ENCODE results near the gene KBTBD13.
A peak's percentile ranks its signal among the peaks of the same experiment; 100 is the strongest.
"Not testable (repeated sequence)": the region's sequence is repeated elsewhere in the genome, so short reads cannot be mapped to it uniquely, and the experiment has no call there.

KBTBD13 gene

DNA sequence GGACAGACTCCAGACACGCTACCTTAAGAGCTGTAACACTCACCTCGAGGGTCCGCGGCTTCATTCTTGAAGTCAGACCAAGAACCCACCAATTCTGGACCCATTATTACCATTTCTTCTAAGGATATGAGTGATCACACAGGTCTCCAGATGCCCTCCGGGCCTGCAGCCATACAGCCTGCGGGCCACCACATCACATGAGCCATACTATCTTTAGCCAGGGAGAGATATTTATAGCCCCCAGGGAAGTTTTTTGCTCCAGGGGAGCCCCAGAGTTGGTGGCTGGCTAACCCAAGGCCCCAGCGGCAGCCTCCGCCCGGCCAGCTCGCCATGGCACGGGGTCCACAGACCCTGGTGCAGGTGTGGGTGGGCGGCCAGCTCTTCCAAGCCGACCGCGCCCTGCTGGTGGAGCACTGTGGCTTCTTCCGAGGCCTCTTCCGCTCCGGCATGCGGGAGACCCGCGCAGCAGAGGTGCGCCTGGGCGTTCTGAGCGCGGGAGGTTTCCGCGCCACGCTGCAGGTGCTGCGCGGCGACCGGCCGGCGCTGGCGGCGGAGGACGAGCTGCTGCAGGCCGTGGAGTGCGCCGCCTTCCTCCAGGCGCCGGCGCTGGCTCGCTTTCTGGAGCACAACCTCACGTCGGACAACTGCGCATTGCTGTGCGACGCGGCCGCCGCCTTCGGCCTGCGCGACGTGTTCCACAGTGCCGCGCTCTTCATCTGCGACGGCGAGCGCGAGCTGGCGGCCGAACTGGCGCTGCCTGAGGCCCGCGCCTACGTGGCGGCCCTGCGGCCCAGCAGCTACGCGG lies at the start of gene KBTBD13:
TSS of gene KBTBD13 (plus strand) at position 261 of the 805 bp plus-strand sequence. CDS start at position 331, 70 bp downstream.
- no peak for DNase-seq (ENCODE audit: low spot score)

DNA sequence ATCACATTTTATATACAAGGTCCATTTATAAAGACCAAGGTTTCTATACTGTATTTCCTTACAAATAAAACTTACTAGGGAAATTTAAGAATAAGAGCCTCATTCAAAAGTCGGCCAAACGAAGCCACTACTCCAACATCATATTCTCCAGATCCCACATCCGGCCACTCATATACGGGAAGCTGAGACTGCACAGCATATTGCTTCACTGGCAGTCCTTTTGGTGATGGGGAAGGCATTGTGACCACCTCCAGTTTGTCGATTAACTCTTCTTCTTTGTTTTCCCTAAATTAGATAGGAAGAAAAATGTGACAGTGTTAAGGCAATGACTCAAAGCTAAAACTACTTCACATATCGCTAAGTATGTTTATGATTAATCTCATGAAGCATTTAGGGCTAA lies 49.8 kb upstream of the KBTBD13 start:
- no peak for DNase-seq (ENCODE audit: low spot score)

DNA sequence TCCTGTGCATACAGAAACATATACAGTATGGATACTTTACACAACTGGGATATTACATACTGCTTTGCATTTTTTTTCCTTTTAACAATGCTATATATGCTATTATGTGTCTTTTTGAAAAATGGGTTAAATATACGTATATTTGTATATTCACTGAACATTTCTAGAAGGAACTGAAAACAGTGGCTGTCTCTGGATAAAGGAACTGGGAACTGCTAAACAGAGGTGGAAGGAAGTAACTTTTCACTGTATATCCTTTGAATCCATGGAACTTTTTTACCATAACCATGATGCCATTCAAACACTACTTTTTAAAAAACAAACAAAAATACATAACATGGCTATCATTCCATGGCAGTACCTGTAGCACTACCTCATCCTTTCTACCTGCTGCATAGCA lies 49.0 kb upstream of the KBTBD13 start:
- DNase-seq (ENCODE audit: low spot score), result no peak

DNA sequence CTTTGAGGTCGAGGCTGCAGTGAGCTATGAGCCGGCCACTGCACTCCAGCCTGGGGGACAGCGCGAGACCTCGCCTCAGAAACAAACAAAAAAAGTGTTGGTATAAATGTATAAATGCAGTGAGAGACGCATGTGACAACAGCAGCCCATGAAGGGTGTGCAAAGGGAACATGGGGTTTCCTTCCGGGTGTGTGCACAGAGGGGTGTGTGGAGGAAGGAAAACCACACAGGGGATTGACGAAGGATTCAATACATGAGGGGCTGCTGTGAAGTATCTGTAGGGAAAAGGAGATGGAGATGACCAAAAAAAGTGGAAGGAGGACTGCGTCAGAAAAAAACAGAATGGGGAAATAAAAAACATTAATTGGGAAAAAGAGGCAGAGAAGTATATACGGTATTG lies 48.2 kb upstream of the KBTBD13 start:
- no peak for DNase-seq (ENCODE audit: low spot score)

DNA sequence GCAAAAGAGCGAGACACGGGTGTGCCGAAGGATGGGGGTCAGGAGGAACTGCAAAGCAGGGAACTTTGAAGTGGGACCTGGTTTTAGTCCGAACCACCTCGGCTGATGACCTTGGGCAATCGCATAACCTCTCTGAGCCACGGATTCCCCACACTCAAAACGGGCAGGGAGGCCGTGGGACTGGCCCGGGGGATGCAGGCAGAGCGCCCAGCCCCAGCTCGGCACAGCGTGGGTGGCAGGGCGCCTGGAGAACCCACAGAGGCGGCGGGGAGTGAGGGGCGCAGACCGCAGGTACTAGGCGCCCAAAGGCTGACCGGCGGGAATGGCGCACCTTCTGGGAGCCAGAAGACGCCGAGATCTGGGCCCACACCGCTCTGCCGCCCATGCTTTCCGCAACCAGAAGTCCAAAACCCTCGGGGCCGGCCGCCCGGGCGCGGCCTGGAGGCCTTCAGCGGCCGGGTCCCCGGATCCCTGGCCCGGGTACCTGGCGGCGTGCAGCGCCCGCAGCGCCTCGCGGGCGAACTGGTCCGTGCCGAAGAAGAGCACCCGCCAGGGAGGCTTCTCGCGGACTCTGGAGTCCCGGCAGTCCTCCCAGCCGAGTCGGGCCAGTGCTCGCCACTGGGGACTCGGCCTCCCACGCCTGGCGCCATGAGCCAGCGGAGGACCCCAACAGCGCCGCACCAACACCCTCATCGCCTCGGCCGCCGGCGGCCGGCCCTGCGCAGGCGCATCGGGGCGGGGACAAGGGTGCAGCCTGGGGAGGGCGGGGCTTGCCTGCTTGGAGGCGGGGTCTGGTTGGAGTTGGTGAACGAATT lies 47.4 kb upstream of the KBTBD13 start, which contains the start of gene MTFMT:
TSS of gene MTFMT (minus strand) at position 719 of the 815 bp plus-strand sequence. CDS start at position 693, 26 bp downstream.
- peak; percentile 98 for DNase-seq (ENCODE audit: low spot score)

DNA sequence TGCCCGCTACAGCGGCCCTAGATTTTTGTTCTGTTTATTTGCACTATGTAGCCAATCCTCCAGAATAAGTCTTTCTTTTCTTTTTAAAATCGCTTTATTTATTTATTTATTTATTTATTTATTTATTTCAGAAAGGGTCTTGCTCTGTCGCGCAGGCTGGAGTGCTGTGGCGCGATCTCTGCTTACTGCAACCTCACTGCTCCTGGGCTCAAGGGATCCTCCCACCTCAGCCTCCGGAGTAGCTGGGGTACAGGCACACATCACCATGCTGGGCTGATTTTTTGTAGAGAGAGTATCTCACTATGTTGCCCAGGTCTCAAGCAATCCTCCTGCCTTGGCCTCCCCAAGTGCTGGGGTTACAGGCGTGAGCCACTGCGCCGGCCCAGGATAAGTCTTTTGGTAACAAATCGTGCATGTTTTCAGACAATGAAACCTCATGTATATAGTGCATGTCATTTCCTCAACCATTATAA lies 46.8 kb upstream of the KBTBD13 start:
- DNase-seq (ENCODE audit: low spot score), result no peak

DNA sequence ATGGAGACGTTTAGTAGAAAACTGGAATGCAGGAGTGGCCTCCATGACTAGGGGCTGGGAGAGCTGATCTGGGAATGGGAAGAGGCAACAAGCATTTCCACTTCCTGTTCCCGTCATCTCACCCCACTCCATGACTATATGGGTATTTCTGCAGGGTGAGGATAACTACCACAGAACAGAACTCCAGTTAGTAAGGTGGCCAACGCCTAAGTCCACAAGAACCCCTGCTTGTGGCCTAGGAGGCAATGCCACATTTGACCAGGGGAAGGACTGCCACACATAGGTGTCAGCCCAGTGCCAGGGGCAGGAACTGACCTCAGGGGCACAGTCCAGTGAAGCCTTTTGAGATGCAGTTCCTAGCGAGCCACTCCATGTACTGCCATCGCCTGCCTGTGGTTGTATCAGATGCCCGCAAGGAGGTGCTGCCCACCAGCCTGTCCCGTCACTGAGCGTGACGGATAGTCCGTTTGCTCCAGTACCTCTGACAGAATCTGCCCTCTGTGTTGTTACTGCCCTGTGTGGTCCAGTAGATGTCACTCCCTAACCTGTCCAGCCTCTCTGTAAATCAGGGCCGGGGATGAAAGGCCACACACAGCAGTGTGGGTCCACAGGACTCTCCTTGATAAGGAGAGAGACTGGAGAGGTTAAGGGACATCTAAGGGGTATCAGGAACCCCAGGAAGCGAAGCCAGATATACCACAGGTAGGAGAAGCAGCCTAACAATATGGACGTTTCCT lies 43.6 kb upstream of the KBTBD13 start:
- DNase-seq (ENCODE audit: low spot score), result peak; percentile 89

DNA sequence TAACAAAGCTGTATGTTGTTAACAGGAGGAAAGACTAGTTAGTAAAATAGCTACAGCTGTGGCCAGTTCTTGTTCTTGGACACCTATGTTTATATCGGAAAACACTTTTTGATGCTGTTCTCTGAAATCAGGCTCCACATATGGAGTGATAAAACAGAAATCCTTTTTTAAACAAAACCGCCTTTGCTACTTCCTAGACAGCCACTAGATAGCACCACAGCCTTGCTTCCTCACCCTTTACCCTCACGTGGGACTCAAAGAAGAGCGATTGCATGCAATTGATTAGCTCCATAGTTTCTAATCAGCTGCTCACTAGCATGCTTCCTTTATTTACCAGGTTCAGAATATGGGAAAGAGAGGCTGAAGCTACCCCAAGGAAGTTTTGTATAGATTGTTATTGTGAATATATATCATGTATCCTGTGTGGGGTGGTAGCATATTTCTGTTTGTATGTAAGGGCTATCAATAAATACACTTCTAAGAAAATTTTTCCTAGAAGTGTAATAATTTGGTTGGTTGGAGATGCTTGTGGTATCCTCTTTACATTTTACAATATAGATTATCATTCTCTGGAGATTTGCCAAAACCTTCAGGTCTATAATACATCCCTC lies 42.8 kb upstream of the KBTBD13 start:
- DNase-seq (ENCODE audit: low spot score), result peak; percentile 58

DNA sequence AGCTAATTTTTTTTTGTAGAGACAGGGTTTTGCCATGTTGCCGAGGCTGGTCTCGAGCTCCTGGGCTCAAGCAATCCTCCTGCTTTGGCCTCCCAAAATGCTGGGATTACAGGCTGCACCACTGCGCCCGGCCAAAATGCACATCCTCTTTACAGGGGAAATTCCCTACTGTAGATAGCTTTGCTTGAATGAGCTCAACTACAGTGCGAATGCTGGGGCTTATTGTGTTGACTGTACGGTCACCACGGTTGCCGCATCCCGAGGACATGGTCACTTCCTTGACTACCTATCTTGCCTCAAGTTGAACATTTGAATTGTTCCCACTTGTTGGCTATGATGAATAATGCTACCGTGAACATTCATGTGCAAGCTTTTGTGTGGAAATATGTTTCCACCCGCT lies 41.8 kb upstream of the KBTBD13 start:
- no peak for DNase-seq (ENCODE audit: low spot score)

DNA sequence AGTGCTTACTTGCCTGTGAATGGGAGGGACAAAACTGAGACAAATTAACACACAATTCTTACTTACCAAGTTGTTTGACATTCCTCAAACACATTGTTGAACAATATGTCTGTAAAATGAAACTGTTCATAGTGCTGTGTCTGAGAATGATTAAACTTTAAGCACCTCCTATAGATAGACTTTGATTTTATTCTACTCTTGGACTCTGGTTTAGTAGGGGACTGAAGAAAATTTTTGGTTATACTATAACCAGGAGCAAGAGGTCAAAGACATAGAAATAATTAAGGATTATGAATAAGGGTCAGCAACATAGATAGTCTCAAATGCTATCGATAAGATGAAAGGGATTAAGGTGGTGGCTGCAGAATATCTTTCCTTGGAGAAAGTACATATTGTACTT lies 39.2 kb upstream of the KBTBD13 start:
- no peak for DNase-seq (ENCODE audit: low spot score)

DNA sequence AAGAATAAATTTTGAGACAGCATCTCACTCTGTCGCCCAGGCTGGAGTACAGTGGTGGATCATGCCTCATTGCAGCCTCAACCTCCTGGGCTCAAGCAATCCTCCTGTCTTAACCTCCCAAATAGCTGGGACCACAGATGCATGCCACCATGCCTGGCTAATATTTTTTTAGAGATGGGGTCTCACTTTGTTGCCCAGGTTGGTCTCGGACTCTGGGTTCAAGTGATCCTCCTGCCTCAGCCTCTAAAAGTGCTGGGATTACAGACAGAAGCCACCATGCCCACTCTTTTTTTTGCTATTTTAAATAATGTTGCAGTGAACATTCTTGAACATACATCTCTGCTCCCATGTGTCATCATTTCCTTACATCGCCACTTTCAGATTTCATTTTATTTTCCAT lies 38.1 kb upstream of the KBTBD13 start:
- no peak for DNase-seq (ENCODE audit: low spot score)

DNA sequence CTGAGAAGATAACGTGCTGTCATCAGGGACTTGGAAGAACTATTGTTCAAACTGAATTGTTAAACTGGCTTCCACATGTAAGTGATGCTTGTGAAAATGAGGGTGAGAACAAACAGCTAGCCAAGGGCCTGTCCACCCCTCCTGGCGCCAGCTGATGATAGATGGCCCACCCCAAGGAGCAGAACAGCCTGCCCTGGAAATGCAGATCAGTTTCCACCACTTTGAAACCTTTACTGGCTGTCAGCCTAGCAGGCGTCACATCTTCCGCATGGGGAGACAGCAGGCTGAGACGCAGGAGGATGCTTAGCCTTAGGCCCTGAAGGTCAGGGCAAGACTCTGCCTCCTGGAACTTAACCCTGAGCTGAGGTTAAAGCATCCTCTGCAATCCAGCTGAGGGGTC lies 37.7 kb upstream of the KBTBD13 start:
- no peak for DNase-seq (ENCODE audit: low spot score)

DNA sequence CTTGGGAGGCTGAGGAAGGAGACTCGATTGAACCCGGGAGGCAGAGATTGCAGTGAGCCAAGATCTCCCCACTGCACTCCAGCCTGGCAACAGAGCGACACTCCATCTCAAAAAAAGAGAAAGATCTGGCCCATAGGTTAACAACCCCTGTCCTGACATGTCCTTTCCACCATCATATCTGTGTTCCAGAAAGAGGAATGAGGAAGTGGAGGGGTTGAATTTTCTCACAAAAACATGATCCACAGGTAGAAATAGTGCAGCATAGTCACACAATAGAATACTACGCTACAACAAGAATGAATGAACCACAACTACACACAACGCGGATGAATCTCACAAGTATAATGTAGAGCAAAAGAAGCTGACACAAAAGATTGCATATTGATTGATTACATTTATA lies 36.1 kb upstream of the KBTBD13 start:
- no peak for DNase-seq (ENCODE audit: low spot score)

DNA sequence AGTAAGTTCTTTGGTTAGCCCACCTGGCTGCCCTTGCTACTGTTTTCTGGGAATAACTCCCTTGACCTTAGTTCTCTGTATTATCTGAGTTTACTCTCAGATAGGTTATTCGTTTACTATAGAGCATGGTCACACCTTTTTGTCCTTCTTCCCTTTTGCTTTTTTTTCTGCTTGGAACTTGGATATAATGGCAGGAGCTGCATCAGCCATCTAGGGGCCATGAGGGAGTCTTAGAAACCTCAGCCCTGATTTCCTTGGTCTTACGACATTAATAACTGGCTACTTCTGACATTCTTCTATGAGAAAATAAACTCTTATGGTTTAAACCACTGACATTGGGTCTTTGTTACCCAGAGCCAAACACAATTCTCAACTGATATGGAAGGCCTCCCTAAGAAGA lies 34.8 kb upstream of the KBTBD13 start:
- no peak for DNase-seq (ENCODE audit: low spot score)

DNA sequence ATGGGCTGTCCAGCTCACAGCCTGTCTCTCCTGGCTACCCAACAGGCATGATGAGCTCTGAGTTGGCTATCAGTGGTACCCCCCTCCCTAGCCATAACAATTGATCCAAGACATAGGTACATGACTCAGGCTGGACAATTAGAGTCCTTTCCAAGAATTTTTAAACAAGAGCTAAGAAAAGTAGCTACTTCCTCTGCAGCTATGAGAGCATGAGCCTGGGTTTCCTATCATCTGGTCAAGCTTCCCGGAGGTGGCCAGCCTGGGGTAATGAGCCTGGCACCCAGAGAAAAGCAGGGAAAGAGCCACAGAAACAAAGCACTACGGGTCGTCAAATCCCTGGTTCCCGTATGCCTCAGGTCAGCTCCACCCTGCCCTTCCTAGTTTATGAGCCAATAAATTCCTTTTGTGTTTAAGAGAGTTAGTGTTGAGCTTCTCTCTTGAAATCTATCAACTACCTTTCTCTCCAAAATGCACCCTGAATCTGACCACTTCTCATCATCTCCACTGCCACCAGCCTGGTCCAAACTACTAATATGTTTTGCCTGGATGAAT lies 33.7 kb upstream of the KBTBD13 start:
- DNase-seq (ENCODE audit: low spot score), result no peak

DNA sequence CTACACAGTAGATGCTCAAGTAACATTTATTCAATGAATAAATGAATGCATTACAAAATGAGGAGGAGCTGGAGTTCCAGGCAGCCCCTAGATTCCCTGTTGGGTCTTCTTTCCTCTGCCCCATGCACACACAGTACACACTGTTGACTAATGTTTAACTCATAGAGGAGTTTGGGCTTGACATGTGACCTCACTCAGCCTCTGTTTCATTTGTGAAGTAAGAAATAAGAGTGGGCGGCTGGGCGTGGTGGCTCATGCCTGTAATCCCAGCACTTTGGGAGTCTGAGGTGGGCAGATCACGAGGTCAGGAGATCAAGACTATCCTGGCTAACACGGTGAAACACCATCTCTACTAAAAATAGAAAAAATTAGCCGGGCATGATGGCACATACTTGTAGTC lies 32.3 kb upstream of the KBTBD13 start:
- DNase-seq (ENCODE audit: low spot score), result not testable (repeated sequence)

DNA sequence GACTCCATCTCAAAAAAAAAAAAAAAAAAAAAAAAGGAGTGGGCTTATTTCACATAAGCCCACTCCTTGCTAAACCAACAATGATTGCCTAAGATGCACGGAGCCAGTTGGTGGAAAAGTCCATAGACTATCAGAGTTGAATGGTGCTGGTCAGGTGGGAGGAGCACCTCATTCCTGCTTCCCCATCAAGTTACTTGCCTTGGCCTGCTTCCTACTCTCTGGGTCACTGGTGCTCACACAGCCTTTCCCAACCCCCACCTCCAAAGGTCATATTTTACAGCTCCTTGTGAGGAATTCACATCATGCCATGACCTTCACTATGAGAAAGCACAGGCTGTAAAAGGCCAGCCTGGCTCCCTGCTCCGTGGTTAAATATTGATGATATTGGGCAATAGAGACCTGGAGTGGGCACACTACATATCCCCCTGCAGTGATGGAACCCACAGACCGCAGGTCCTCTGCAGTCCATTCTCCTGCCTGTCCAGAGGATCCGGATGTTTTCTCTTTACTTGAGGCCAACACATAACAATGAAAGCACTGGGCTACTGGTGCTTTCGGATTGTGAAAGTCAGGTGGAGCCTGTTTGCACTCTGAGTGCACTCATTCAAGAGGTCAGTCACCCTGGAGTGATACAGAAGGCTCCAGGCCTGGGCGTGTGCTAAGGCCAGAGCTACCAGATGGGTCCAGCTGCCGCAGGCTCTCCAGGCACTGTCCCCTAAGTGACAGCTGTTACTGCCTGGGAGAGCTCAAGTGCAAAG lies 31.6 kb upstream of the KBTBD13 start, which contains the start of gene SLC51B:
TSS of gene SLC51B (plus strand) at position 664 of the 758 bp plus-strand sequence. CDS start 4,618 bp downstream, outside the sequence.
- peak; percentile 77 for DNase-seq (ENCODE audit: low spot score)

DNA sequence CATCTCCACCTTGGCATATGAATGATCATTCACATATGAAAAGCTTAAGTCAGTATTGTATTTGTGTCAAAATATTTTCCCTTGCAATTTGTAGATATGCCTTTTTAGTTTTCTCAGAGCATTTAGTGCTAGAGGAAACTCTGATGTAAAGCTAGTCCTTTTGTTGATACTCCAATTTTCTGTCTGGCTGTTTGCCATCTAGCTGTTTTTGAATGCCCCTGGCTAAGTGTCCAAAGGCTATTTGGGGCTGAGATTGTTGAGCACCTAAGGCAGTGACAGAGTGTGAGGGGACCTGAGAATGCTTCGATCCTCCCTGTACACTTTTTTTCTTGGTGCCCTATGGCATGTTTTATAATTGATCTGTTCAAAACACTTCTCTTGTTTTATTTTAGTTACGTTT lies 28.3 kb upstream of the KBTBD13 start:
- DNase-seq (ENCODE audit: low spot score), result no peak

DNA sequence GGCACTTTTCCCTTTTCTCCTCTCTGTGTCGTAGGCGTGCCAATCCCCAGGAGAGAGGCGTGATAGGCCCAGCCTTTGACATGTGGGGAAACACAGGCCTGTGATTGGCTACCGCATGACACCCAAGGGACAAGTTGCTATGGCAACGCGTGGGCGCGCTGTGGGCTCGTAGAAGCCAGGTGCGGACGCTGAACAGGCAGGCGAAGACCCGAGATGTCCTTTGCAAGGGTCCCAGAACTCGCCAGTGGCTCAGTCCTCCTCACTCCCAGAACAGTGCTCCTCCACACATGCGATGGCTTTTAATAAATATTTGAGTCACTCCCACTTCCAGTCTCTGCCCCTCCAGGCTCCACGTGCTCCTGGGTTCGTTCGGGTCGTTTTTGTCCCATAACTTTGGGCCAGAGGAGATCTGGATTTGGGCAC lies 27.1 kb upstream of the KBTBD13 start:
- no peak for DNase-seq (ENCODE audit: low spot score)

DNA sequence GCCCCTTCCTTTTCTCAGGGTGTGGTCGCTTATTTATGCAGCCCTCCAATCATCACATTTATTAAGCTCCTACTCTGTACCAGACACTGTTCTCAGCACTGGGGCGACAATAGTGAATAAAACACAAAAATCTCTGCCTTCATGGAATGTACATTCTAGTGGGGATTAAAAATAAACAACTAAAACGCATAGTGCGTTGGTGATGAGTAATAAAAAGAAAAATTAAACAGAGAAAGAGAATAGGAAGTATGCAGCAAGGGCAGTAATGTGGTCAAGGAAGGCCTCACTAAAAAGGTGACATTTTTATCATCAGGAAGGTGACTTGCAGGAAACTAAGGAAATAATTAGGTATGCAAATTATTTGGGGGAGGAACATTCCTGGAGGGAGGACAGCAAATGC lies 26.3 kb upstream of the KBTBD13 start:
- DNase-seq (ENCODE audit: low spot score), result no peak

DNA sequence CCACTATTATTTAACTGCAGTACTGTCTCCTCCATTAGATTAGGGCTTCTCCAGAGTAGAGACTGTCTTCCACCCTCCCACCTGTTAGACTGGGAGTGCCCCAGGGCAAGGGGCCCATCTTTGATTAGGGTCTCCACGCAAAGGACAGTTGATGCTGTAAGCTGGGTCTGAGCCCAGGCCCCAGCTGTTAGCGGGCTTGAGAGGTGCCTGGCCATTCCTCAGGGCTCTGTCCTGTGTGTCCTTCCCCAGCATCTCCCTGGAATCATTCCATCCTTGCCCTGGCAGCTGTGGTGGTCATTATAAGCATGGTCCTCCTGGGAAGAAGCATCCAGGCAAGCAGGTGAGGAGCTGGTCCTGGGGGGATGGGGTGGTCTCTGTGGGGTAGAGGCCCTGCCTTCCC lies 25.3 kb upstream of the KBTBD13 start:
- no peak for DNase-seq (ENCODE audit: low spot score)
